K562 (cell line): ENCODE data around the gene BECN2. TPM values are rescaled to one million over a fixed set of nuclear protein-coding genes. Genes with fewer than 3 reads are reported as not detected.

ENCODE experiments used
- ATAC-seq: fragments of 200-7000 bp; cut with Tn5 transposase; 3 replicates; pipeline ENCODE4 v1.9.1; 2020; ENCODE audit warnings: moderate library complexity
- BruUV-seq: library from RNA; stranded (reverse); fragments of 400-500 nt; replicated peaks from 2 replicates; lab custom pipeline; 2021; lab: Mats Ljungman, UMichigan
- CTCF ChIA-PET: fragments of 300-600 bp; formaldehyde crosslinking; extraction: SDS; loops from one replicate; lab custom pipeline; 2021; ENCODE audit warnings: low intra/inter-chr PET ratio; lab: Yijun Ruan, JAX
- POLR2A ChIA-PET: fragments of 300-600, 350-650 bp; sonication (Branson Sonifier 250); formaldehyde crosslinking; extraction: SDS; loops from one replicate; lab custom pipeline; 2021; ENCODE audit warnings: antibody characterized with exemption, inconsistent platforms; lab: Yijun Ruan, JAX
- DNase-seq, 4 experiments: peaks; one replicate each; pipeline versions ENCODE4 v3.0.0 to v3.0.0-alpha.2; 2011 to 2018; ENCODE audit warnings: low spot score in 3 of 4, mixed read lengths in 3 of 4; ENCODE audit errors: extremely low read depth in 1 of 4
- FAIRE-seq: peaks from 2 replicates; lab custom pipeline; 2011; peaks lifted over from hg19 to GRCh38; lab: Jason Lieb, UNC
- H2AFZ ChIP-seq: 2 replicates; pipeline ENCODE4 v1.6.0; 2011; ENCODE audit warnings: low read depth, low read length, control low read depth, inconsistent platforms
- H3K27ac ChIP-seq: fragments of 200-600 bp; 3 replicates; pipeline ENCODE4 v1.8.0; 2011; ENCODE audit warnings: low read depth, mild to moderate bottlenecking, control low read depth, inconsistent platforms, low read length, moderate library complexity, mixed read lengths; ENCODE audit errors: extremely low read depth
- H3K27me3 ChIP-seq, 2 experiments: fragments of 300-600 bp in 1 of 2; 2 replicates in 1 of 2; 3 replicates in 1 of 2; pipeline versions ENCODE4 v1.6.0 to v1.8.0; 2011; ENCODE audit warnings: inconsistent platforms in 2 of 2, low read length in 2 of 2, mild to moderate bottlenecking in 1 of 2, mixed read lengths in 1 of 2, moderate library complexity in 1 of 2; ENCODE audit not compliant: control insufficient read depth in 2 of 2, insufficient read depth in 2 of 2
- H3K36me3 ChIP-seq: fragments of 300-600 bp; 3 replicates; pipeline ENCODE4 v1.8.0; 2011; ENCODE audit warnings: mild to moderate bottlenecking, low read length, inconsistent platforms; ENCODE audit not compliant: control insufficient read depth, insufficient read depth
- H3K4me1 ChIP-seq, 2 experiments: fragments of 200-600 bp in 1 of 2; replicated peaks in 1 of 2; 2 replicates in 1 of 2; 3 replicates in 1 of 2; pipeline versions ENCODE4 v1.5.1 to v1.8.0; 2011; ENCODE audit warnings: inconsistent platforms in 2 of 2, low read length in 2 of 2, mild to moderate bottlenecking in 1 of 2, mixed read lengths in 1 of 2, moderate library complexity in 1 of 2; ENCODE audit not compliant: control insufficient read depth in 2 of 2, insufficient read depth in 2 of 2
- H3K4me2 ChIP-seq: 2 replicates; pipeline ENCODE4 v1.6.1; 2011; ENCODE audit warnings: low read length, control low read depth, inconsistent platforms, mixed read lengths; ENCODE audit not compliant: insufficient read depth
- H3K4me3 ChIP-seq: fragments of 200-600 bp; sonication (generic), shearing (Covaris generic); 2 replicates; pipeline ENCODE4 v1.5.1; 2016; ENCODE audit warnings: control low read depth, inconsistent platforms
- H3K79me2 ChIP-seq: fragments of 200-600 bp; 3 replicates; pipeline ENCODE4 v1.8.0; 2011; ENCODE audit warnings: low read length, inconsistent platforms; ENCODE audit not compliant: control insufficient read depth, insufficient read depth
- H3K9ac ChIP-seq, 2 experiments: 2 replicates each; pipeline versions ENCODE4 v1.6.0 to v1.6.1; 2011; ENCODE audit warnings: low read depth in 2 of 2, low read length in 2 of 2, control low read depth in 1 of 2, inconsistent platforms in 1 of 2, mild to moderate bottlenecking in 1 of 2, mixed read lengths in 1 of 2; ENCODE audit not compliant: insufficient read depth in 1 of 2
- H3K9me1 ChIP-seq: one replicate; pipeline ENCODE4 v1.6.0; 2011; ENCODE audit warnings: inconsistent platforms, mild to moderate bottlenecking, low read length, moderate library complexity; ENCODE audit not compliant: control insufficient read depth, insufficient read depth
- H3K9me3 ChIP-seq: replicated peaks from 2 replicates; pipeline ENCODE4 v1.5.1; 2011; ENCODE audit warnings: low read depth, low read length, inconsistent platforms; ENCODE audit not compliant: control insufficient read depth, insufficient read depth
- H4K20me1 ChIP-seq: replicated peaks from 2 replicates; pipeline ENCODE4 v1.6.1; 2011; ENCODE audit warnings: low read length, inconsistent platforms, mixed read lengths; ENCODE audit not compliant: control insufficient read depth, insufficient read depth
- BCOR ChIP-seq: fragments of 450-650 bp; IDR thresholded peaks from 2 replicates; pipeline ENCODE4 v1.6.1; 2016
- CHCHD3 ChIP-seq: fragments of 250-450 bp; sonication (Bioruptor Pico); IDR thresholded peaks from 2 replicates; pipeline ENCODE4 v2.1.2; 2022; ENCODE audit warnings: mild to moderate bottlenecking
- CREBBP ChIP-seq: IDR thresholded peaks from one replicate; pipeline ENCODE4 v1.6.1; 2012; ENCODE audit warnings: low read depth, mild to moderate bottlenecking, control low read depth, inconsistent platforms, low read length
- DPF2 ChIP-seq: fragments of 450-650 bp; IDR thresholded peaks from 2 replicates; pipeline ENCODE4 v1.6.1; 2016
- FOXP1 ChIP-seq: sonication (generic); formaldehyde crosslinking; IDR thresholded peaks from 2 replicates; pipeline ENCODE4 v1.8.0; 2022; ENCODE audit warnings: mild to moderate bottlenecking, missing genetic modification reagents
- HDAC8 ChIP-seq: fragments of 450-650 bp; IDR thresholded peaks from 2 replicates; pipeline ENCODE4 v1.6.1; 2016; ENCODE audit warnings: mild to moderate bottlenecking, missing genetic modification characterization, moderate library complexity, missing compliant biosample characterization
- HMG20A ChIP-seq: fragments of 450-650 bp; formaldehyde crosslinking; conservative IDR thresholded peaks from 2 replicates; pipeline ENCODE4 v1.4.0; 2020; ENCODE audit warnings: mild to moderate bottlenecking, mixed read lengths
- KDM5B ChIP-seq: fragments of 200-600 bp; sonication (generic); IDR thresholded peaks from 2 replicates; pipeline ENCODE4 v1.6.1; 2012; ENCODE audit warnings: low read depth, mild to moderate bottlenecking, moderate library complexity, low read length, control low read depth, inconsistent platforms; ENCODE audit not compliant: insufficient replicate concordance
- NR2C1 ChIP-seq, 2 experiments: fragments of 450-650 bp; IDR thresholded peaks; 2 replicates each; pipeline ENCODE4 v1.6.1; 2017; ENCODE audit warnings: mild to moderate bottlenecking in 2 of 2, antibody characterized with exemption in 1 of 2, inconsistent platforms in 1 of 2, missing compliant biosample characterization in 1 of 2, missing genetic modification characterization in 1 of 2
- POLR2A ChIP-seq: fragments of 450-650 bp; conservative IDR thresholded peaks from 2 replicates; pipeline ENCODE4 v1.6.1; 2016
- RHOXF2B ChIP-seq: fragments of 250-450 bp; sonication (Bioruptor Pico); conservative IDR thresholded peaks from 2 replicates; pipeline ENCODE4 v1.5.1; 2021
- WGBS: fragments of 100-300 bp; shearing (Covaris generic); methylation state at CpG from one replicate; pipeline ENCODE4 v1.1.6; 2016; ENCODE audit warnings: low coverage, mixed read lengths; ENCODE audit not compliant: insufficient coverage; ENCODE audit errors: missing lambda C conversion rate; 5-methylcytosine and 5-hydroxymethylcytosine counted together
- in situ Hi-C: fragments of 300-500 bp; cut with MboI; formaldehyde crosslinking; loops from 4 replicates; pipeline ENCODE4 v1.15.0; 2018; ENCODE audit warnings: inconsistent platforms, mixed read lengths
- intact Hi-C: fragments of 100-400 bp; cut with micrococcal nuclease; formaldehyde crosslinking; loops from 2 replicates; pipeline ENCODE4 v1.14.2; 2022
- polyA plus RNA-seq, 8 experiments: library from polyadenylated mRNA; depleted of rRNA in 4 of 8; stranded (reverse) in 5 of 8; unstranded in 3 of 8; fragments of >200 nt; fragmentation: Nextera tagmentation in 2 of 8; fragmentation: Illumina TruSeq in 1 of 8; extraction: Ambion mirVana in 2 of 8; extraction: Trizol in 1 of 8; gene quantifications; 2 replicates each; pipeline versions ENCODE4 v1.2.1 to v1.2.3, GENCODE V29; 2011 to 2014; ENCODE audit warnings: inconsistent platforms in 1 of 8, missing spikeins in 1 of 8
- total RNA-seq, 7 experiments: library from RNA; depleted of rRNA in 6 of 7; stranded (reverse); fragments of >200 nt in 6 of 7; fragmentation: Illumina TruSeq in 2 of 7; extraction: Trizol in 2 of 7; gene quantifications; 2 replicates each; pipeline versions ENCODE4 v1.2.1 to v1.2.3, GENCODE V29; 2011 to 2021; ENCODE audit warnings: low replicate concordance in 1 of 7
- TF ChIP-seq, protein P1 (sequence below): fragments of 450-650 bp; formaldehyde crosslinking; IDR thresholded peaks from 2 replicates; pipeline ENCODE4 v1.4.0; 2022; ENCODE audit warnings: missing genetic modification characterization
- TF ChIP-seq, protein P2 (sequence below): sonication (generic); formaldehyde crosslinking; IDR thresholded peaks from 2 replicates; pipeline ENCODE4 v1.8.1; 2023; ENCODE audit warnings: mild to moderate bottlenecking, missing genetic modification reagents

BECN2 gene
- total and polyA plus RNA-seq, 9 of the 15 experiments (the other 6 are each of a cell fraction or from before 2014, with no cell fraction given) = not detected

DNA sequence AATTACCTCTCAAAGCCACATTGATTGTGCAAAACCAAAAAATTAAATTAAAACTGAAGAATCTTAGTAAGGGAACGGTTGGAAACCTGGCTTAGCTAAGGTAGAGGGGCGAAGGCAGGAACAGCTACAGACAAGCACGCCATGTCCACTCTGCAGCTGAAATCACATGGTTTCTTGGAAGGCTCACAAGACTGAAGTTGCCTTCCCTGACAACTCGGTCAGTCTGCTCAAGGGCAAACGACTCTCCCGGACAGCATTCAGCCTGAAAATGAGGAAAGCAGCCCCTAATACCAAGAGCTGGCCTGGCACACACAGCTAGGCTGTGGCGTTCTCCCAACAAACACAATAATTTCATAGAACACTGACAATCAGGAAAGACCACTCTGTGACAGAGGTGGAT lies 22.7 kb upstream of the BECN2 start:
- no peaks in the 10 kb centered on the region for H4K20me1 ChIP-seq
- DNase-seq (no peak), ATAC-seq (peak; percentile 51; the same call in 1 of the 3 replicates), FAIRE-seq (no peak)
- no peak overlapping the region for H3K9ac ChIP-seq
- BruUV-seq = no TSS peak
- no peaks in the 10 kb centered on the region for H3K79me2 ChIP-seq
- H3K27ac ChIP-seq = no peak overlapping the region
- H3K4me3 ChIP-seq = no peak overlapping the region
- no peaks in the 10 kb centered on the region for H3K4me1 ChIP-seq
- ChIA-PET POLR2A (no interaction called here), CTCF (no interaction called here)
- no peaks in the 10 kb centered on the region for H3K36me3 ChIP-seq
- H3K27me3 ChIP-seq = peaks cover 18 to 42% of the 10 kb centered on the region in 2 experiments
- H3K9me1 ChIP-seq = no peaks in the 10 kb centered on the region
- H3K9me3 ChIP-seq = no peaks in the 10 kb centered on the region
- H2AFZ ChIP-seq = no peak overlapping the region
- no peak overlapping the region for H3K4me2 ChIP-seq
- intact Hi-C loops (no loop called here), in situ Hi-C loops (no loop called here)
- no peak for TF ChIP-seq FOXP1 (CRISPR knock-in tag)
- TF ChIP-seq POLR2A = no peak
- TF ChIP-seq, protein P1, sequence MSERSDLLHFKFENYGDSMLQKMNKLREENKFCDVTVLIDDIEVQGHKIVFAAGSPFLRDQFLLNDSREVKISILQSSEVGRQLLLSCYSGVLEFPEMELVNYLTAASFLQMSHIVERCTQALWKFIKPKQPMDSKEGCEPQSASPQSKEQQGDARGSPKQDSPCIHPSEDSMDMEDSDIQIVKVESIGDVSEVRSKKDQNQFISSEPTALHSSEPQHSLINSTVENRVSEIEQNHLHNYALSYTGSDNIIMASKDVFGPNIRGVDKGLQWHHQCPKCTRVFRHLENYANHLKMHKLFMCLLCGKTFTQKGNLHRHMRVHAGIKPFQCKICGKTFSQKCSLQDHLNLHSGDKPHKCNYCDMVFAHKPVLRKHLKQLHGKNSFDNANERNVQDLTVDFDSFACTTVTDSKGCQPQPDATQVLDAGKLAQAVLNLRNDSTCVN (CRISPR knock-in tag) = no peak
- no peak for TF ChIP-seq NR2C1 (IDR thresholded peaks at IDR 0.05)
- TF ChIP-seq NR2C1 (tag; IDR thresholded peaks at IDR 0.05) = no peak
- TF ChIP-seq BCOR = no peak
- no peak for TF ChIP-seq HMG20A
- no peak for TF ChIP-seq DPF2
- TF ChIP-seq KDM5B = no peak
- TF ChIP-seq CREBBP = no peak
- TF ChIP-seq, protein P2, sequence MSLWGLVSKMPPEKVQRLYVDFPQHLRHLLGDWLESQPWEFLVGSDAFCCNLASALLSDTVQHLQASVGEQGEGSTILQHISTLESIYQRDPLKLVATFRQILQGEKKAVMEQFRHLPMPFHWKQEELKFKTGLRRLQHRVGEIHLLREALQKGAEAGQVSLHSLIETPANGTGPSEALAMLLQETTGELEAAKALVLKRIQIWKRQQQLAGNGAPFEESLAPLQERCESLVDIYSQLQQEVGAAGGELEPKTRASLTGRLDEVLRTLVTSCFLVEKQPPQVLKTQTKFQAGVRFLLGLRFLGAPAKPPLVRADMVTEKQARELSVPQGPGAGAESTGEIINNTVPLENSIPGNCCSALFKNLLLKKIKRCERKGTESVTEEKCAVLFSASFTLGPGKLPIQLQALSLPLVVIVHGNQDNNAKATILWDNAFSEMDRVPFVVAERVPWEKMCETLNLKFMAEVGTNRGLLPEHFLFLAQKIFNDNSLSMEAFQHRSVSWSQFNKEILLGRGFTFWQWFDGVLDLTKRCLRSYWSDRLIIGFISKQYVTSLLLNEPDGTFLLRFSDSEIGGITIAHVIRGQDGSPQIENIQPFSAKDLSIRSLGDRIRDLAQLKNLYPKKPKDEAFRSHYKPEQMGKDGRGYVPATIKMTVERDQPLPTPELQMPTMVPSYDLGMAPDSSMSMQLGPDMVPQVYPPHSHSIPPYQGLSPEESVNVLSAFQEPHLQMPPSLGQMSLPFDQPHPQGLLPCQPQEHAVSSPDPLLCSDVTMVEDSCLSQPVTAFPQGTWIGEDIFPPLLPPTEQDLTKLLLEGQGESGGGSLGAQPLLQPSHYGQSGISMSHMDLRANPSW = no peak
- TF ChIP-seq RHOXF2B (CRISPR knock-in tag) = no peak
- no peak for TF ChIP-seq HDAC8 (tag)
- no peak for TF ChIP-seq CHCHD3 (CRISPR knock-in tag)
- 5% methylated on average over 7 of the region's 7 CpGs for WGBS
